Measurements from ENCODE around the gene RPH3AL.
"Not testable (repeated sequence)": the region's sequence is repeated elsewhere in the genome, so short reads cannot be mapped to it uniquely, and the experiment has no call there.

Gene RPH3AL

GRCh38 chr17:280901-281300 is 71.7 kb downstream of the RPH3AL start:
- DNase-seq = no peak

- DNase-seq = no peak
These were observed 72.4 kb downstream of the RPH3AL start for GRCh38 chr17:280216-280615.

- DNase-seq = no peak
These were observed 72.8 kb downstream of the RPH3AL start for GRCh38 chr17:279776-280175.

- DNase-seq = no peak
These were observed 73.3 kb downstream of the RPH3AL start for GRCh38 chr17:279331-279730.

GRCh38 chr17:278676-279059 is 73.9 kb downstream of the RPH3AL start:
- DNase-seq = no peak

GRCh38 chr17:278055-278675 is 74.4 kb downstream of the RPH3AL start:
- no peak for DNase-seq

- DNase-seq = no peak
These were observed 77.7 kb downstream of the RPH3AL start for GRCh38 chr17:274902-275301.

GRCh38 chr17:273981-274832 is 78.4 kb downstream of the RPH3AL start:
- DNase-seq = no peak

- DNase-seq = not testable (repeated sequence)
These were observed 79.8 kb downstream of the RPH3AL start for GRCh38 chr17:272856-273255.

GRCh38 chr17:271928-272623 is 80.5 kb downstream of the RPH3AL start:
- DNase-seq = not testable (repeated sequence)

GRCh38 chr17:269616-270514 is 82.7 kb downstream of the RPH3AL start:
- DNase-seq = no peak

GRCh38 chr17:266701-267667 is 85.6 kb downstream of the RPH3AL start:
- no peak for DNase-seq

- no peak for DNase-seq
These were observed 86.4 kb downstream of the RPH3AL start for GRCh38 chr17:266219-266618.

GRCh38 chr17:265718-266117 is 86.9 kb downstream of the RPH3AL start:
- no peak for DNase-seq

- no peak for DNase-seq
These were observed 88.8 kb downstream of the RPH3AL start for GRCh38 chr17:263773-264172.

GRCh38 chr17:263271-263670 is 89.3 kb downstream of the RPH3AL start:
- no peak for DNase-seq

GRCh38 chr17:261635-262034 is 91.0 kb downstream of the RPH3AL start:
- no peak for DNase-seq

- DNase-seq = no peak
These were observed 91.7 kb downstream of the RPH3AL start for GRCh38 chr17:260944-261343.

GRCh38 chr17:260031-260791 is 92.4 kb downstream of the RPH3AL start:
- no peak for DNase-seq

- DNase-seq = no peak
These were observed 93.1 kb downstream of the RPH3AL start for GRCh38 chr17:259341-259976.

Measured in kidney glomerular epithelial cell (primary cell).